Measurements from ENCODE around the gene SUGP2.

GRCh38 chr19:18967358-18968146 lies 65.8 kb downstream of the SUGP2 start:
- TF ChIP-seq CTCF (IDR thresholded peaks at IDR 0.05), result no peak
- no peak for TF ChIP-seq POLR2A (IDR thresholded peaks at IDR 0.05)

Measured in upper lobe of left lung (tissue), 4 donors.